HG02759 (cell line): ENCODE results near the gene CAPRIN2.

Experiments used
- ATAC-seq: cut with Tn5 transposase; IDR thresholded peaks from one replicate; pipeline ENCODE4 v1.9.1; 2021; ENCODE audit warnings: mild to moderate bottlenecking, moderate library complexity; ENCODE audit not compliant: unreplicated experiment

CAPRIN2 gene

GRCh38 chr12:30707613-30708342, 47.0 kb downstream of the CAPRIN2 start:
- ATAC-seq = no peak

- no peak for ATAC-seq
Observed at GRCh38 chr12:30706476-30706875, 48.3 kb downstream of the CAPRIN2 start.

DNA sequence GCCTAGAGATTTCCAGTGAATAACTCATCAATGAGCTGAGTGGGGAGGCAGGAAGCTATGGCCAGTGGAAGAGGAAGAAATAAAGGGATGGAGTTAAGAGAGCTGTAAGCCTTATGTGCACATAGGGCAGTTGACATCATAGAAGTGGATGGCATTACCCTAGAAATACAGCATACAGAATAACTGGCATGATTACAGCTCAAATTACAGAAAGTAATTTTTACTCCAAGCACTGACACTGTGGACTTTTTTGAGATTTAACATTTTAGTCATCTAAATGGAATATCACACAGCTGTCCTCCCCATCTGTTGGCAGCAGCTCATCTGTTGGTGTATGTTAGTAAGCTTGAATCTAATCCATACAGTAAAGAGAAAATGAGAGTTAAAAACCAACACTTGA, 53.7 kb downstream of the CAPRIN2 start:
- ATAC-seq = no peak

DNA sequence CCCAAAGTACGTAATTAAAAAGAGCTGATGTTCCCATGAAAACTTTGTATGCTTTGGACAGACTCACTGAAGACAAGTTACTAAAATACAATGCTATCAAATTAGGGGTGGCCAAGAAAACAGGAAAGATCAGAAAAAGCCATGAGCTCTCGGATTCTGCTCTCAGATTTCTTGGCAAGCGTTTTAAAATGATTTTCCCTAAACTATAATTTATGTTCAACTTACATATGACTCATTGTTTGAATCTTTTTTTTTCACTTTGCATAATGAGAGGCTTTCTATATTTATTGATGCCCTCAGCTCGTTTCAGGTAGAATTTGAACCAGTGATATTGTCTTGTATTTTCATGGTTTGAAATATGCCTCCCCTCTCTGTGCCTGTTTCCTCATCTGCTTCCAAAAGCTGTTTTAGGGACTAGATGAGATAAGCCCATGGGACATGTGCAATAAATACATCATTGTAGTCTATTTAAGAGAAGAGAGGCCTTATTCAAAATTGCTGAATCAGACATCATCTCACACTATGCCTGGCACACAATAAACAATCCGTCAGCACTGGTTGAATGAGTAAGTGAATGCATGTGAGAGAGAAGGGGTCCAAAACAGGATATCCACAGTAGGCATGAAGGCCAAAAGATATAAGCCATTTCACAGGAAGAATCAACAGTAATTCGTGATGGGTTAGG, 54.4 kb downstream of the CAPRIN2 start:
- ATAC-seq = no peak

- no peak for ATAC-seq
Observed at GRCh38 chr12:30698346-30698745, 56.4 kb downstream of the CAPRIN2 start.

GRCh38 chr12:30696943-30697342, 57.8 kb downstream of the CAPRIN2 start:
- no peak for ATAC-seq

DNA sequence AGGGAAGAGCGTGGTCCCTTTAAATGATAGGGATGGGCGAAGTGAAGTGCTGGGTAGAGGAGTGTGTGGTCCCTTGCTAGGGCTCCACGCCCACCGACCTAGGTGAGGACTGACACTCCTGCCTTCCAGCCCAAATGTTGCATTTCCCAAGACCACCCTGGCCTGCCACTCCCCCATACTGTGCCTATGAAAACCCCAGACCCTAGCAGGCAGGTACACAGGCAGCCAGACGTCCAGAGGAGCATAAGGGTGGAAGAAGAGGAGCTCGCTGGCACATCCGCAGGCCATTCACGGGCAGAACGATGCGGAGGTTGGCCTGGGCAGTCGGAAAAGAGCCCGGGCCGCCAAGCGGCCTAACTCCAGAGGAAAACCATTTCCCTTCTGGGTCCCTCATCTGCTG, 58.3 kb downstream of the CAPRIN2 start:
- ATAC-seq = no peak

DNA sequence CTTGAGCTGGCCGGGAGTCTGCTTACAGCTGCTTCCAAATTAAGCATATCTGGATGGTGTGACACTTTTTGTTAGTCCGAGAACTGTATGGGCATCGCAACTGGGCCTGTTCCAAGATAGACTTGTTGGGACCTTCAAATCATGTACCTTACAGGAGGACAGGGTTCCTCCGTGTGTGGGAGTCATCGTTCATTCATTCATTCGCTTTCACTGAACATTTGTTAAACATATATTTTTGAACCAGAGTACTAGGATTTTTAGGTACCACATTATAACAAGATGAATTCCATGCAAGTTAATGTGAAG, 58.7 kb downstream of the CAPRIN2 start:
- peak; percentile 35 for ATAC-seq

DNA sequence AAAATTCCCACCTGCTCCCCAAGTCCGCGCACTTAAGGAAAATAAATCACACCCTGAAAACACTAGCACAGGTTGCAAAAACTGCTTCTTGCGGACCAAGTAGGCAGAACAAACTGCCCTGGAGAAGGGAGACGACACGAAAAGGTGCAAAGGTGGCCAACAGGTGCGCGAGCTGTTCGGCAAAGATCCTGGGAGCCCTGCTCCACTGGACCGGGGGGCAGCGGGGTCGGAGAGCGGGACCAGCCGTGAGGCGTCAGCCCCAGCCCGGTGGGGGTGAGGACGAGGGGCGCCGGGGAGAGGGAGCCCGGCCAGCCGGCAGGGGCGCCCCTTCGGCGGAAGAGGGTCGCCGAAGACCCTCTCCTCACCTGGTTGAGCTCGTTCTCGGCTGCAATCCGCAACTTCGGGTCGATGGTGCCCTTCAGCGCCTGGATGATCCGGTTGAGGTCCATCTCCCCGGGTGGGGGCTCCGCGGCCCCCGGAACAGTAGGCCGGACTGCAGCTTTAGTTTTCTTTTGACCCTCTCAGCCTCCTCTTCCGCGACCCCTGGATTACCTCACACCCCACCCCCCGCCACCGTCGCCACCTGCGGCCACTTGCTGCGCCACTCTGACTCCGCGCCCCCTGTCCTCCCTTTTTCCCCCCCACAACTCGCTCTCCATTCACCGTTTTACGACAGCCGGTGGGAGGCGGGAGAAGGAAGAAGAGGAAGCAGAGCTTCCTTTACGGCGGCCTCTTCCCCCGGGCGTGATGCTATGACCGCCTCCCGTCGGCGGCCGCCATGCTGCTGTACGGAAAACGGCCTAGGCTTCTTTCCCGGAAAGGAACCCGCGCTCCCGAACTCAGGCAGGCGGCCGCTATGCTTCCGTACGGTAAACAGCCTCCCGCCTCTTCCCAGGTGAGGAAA, 59.3 kb downstream of the CAPRIN2 start, which contains the start of gene IPO8:
Gene IPO8, minus strand, starts transcription at position 671 of the 904 bp plus-strand sequence. Its CDS starts 222 bp downstream, at position 449.
- peak; percentile 83 for ATAC-seq

- ATAC-seq = peak; percentile 25
Observed at GRCh38 chr12:30694412-30695198, 60.1 kb downstream of the CAPRIN2 start.

DNA sequence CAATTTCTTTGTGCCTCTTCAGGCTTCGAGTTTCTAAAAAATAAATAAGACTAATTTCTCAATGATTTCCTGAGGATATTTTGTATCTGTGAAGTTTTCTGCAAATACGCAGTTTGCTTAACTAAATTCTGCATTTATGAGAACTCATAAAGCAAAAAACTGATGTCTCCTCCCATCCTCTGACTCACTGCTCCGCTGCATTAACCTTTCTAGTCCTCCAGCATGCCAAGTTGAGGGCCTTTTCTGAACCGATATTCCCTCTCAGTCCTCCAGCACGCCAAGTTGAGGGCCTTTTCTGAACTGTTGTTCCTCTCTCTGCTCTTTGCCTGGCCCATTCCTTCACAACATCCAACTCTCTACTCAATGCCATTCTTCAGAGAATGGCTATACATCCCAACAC, 62.3 kb downstream of the CAPRIN2 start:
- no peak for ATAC-seq

- no peak for ATAC-seq
Observed at GRCh38 chr12:30691122-30691879, 63.5 kb downstream of the CAPRIN2 start.

DNA sequence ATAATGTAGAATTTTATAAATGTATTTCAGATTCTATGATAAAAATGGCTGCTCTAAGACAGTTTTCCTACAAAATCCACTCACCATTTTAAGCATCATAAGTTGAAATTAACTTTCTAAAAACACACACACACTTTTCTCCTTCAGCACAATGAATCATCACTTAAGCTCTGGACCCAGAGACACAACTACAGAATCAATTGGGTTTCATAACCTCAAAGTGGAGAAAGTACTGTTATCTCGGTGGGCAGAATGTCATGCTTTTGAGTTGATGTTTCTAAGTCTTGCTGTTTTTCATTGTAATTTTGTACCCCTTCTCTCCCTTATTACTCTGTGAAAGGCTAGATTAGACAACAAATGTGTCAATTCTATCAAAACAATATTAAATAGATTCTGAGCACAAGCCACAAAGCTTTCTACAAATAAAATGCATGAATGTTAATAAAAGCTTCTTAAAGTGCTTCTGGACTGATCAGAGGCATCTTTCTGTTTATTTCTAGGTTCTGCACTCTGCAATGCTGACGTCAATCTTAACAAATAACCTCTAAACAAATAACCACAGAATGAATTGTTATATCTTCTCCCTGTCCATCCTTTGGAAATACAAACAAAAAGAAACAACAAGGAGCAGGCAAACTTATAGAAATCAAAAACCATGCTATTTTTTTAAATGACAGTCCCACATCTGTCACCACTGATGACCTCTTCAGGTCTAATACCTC, 67.3 kb downstream of the CAPRIN2 start:
- ATAC-seq = no peak

GRCh38 chr12:30679241-30679640, 75.5 kb downstream of the CAPRIN2 start:
- no peak for ATAC-seq

GRCh38 chr12:30678221-30678620, 76.5 kb downstream of the CAPRIN2 start:
- no peak for ATAC-seq

GRCh38 chr12:30661210-30661609, 93.5 kb downstream of the CAPRIN2 start:
- no peak for ATAC-seq
